HT-29 (cell line): ENCODE measurements around the gene SCN1B. TPM values are rescaled to one million over a fixed set of nuclear protein-coding genes. Genes with fewer than 3 reads are reported as not detected.
"Not testable (repeated sequence)": the region's sequence is repeated elsewhere in the genome, so short reads cannot be mapped to it uniquely, and the experiment has no call there.

Source experiments
- DNase-seq: peaks from one replicate; pipeline ENCODE4 v3.0.0-alpha.2; 2015; ENCODE audit warnings: low spot score
- total RNA-seq: library from RNA; depleted of rRNA; stranded (reverse); fragments of >200 nt; shearing (Covaris generic); gene quantifications from 2 replicates; pipeline ENCODE4 v1.2.3, GENCODE V29; 2014

The SCN1B gene
- total RNA-seq, 1 experiment from 2014 or later = 0.25 TPM

DNA sequence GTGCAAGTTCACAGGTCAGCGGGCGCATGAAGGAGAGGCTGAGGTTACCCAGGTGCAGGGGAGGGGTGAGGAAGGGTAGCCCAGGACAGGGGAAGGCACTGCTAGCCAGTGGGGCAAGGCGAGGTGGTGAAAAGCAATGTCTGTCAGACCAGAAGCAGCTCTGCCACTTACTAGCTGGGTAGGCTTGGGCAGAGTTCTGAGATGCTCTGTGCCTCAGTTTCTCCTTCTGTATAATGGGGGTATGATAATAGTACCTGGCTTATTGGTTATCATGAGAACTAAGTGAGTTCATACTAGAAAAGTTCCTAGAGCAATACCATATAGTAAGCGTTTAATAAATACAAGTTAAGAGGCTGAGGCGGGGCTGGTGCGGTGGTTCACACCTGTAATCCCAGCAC is 14.3 kb upstream of the SCN1B start:
- DNase-seq = no peak

DNA sequence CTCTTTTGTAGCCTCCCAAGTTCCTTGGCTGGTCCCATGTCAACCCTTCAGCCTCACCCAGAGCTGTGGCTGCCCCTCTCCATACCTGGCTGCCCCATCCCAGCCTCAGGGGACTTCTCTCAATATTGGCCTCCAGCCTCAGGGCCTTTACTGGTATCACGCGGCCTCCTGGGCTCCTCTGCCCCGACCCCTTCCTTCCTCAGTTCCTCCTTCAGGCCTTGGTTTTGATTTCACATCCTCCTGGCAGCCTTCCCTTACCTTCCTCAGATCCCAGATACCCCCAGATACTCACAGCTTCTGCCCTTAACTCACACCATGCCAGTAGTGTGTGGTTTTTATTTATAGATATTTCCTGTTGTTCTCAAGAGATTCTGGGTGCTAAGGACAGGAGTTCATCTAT is 12.8 kb upstream of the SCN1B start:
- no peak for DNase-seq

DNA sequence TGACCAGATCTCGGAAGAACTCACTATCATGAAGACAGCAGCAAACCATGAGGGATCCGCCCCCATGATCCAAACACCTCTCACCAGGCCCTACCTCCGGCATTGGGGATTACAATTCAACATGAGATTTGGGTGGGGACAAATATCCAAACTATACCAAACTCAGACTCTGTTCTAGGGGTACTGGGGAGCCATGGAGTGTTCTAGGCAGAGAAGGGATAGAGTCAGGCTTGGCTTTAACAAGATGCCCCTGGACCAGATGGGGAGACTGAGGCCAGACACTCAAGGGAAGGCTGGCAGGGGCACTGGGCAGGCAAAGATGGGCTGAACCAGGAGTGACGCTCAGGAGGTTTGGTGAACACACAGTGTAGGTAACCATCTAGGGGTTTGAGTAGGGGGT is 11.9 kb upstream of the SCN1B start:
- no peak for DNase-seq

DNA sequence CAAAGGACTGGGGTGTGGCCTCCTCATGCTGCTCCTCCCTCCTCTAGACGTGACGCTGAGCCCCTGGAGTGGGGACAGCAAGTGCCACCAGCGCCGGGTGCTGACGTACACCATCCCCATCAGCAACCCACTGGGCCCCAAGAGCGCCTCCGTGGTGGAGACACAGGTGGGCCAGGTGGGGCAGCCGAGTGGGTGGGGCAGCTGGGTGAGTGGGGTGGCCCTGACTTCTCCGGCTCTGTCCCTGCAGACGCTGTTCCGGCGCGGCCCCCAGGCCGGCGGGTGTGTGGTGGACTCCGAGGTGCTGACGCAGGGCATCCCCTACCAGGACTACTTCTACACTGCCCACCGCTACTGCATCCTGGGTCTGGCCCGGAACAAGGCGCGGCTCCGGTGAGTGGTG is 11.1 kb upstream of the SCN1B start:
- DNase-seq = no peak

DNA sequence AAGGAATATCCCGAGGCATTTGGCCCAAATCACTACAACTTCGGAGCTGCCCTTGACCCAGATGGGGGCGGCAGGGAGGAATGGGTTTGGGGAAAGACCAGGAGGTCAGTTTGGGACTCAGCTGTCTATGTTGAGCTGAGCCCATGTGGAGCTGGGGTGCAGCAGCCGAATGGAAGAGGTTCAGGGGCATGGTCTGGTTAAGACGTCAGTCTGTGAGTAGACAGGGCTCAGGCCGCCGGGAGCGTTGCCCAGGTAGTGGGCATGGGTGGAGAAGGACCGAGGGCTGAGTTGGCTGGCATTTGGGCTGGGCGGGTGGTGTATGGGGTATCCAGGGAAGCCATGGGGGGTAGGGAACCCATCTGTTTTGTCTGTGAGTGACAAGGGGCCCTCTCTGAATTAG is 9.3 kb upstream of the SCN1B start:
- no peak for DNase-seq

DNA sequence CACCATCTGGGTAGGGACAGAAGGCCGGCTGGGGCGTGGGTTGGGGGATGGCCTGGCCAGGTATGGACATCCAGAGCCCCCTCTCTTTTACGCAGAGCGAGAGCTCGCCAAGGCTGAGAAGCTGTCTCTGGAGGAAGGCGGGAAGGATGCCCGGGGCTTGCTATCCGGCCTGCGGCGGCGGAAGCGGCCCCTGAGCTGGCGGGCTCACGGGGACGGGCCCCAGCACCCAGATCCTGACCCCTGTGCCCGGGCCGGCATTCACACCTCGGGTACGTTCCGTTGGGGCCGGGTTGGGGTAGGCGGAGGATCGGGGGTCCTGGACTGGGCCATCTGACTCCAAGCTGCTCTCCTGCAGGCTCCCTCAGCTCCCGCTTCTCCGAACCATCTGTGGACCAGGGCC is 8.7 kb upstream of the SCN1B start:
- DNase-seq = no peak

DNA sequence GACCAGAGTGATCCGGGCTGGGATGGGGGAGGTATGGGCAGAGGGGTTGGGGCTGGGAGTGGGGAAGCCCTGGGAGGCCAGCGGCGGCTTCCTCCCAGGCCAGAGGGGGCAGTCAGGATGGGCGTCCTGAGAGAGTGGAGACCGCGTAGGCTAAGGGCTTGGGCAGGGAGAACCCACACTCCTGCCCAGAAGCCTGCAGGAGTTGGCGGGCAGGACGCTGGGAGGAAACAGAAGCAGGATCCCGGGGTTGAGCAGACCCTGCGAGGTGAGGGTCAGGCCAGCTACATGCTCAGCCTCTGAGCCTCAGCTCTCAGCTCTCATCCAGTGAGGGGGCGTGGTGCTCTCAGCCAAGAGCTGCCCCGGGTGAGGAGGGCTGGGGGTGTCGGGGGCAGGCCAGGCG is 7.8 kb upstream of the SCN1B start:
- no peak for DNase-seq

DNA sequence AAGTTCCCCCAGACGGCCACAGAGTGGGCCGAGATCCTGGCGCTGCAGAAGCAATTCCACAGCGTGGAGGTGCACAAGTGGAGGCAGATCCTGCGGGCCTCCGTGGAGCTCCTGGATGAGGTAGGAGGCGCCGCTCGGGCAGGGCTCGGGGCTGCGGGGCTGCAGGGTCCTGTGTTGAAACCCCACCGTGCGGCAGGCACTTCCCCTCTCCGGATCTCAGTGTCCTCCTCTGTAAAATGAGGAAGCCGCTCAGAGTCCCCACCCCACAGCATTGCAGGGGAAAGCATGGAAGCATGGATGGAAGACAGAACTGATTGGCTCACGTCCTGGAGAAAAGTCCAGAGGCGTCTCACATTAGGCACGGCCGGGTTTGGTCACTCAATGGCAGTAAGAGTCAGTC is 6.8 kb upstream of the SCN1B start:
- no peak for DNase-seq

DNA sequence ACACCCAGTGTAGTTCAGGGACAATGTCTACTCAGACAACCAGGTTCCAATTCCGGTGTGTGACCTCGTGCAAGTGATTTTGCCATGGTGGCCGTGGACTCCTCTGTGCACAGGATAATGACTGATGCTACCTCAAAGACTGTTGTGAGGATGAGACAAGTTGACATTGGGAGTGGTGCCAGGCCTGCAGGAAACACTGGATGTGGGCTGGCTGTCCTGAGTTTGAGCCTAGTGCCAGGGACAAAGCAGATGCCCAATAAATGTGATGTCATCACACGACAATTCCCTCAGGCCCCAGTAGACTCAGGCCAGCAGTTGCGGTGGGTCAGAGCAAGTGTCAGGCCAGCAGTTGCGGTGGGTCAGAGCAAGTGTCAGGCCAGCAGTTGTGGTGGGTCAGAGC is 6.2 kb upstream of the SCN1B start:
- DNase-seq = no peak

DNA sequence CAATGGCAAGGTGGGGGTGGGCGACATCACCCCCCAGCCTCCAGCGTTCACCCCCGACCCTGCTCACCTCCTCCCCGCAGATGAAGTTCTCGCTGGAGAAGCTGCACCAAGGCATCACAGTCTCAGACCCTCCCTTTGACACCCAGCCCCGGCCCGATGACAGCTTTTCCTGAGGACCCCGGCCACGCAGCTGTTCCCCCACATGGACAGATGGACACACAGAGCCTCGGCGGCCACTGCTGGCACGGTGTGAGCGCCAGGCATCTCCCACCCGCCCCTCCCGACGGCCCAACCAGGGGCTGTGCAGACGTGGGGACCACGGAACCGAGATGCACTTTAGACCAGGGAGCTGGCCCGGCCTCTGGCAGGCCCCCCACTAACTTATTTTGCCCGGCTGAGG is 4.3 kb upstream of the SCN1B start:
- no peak for DNase-seq

DNA sequence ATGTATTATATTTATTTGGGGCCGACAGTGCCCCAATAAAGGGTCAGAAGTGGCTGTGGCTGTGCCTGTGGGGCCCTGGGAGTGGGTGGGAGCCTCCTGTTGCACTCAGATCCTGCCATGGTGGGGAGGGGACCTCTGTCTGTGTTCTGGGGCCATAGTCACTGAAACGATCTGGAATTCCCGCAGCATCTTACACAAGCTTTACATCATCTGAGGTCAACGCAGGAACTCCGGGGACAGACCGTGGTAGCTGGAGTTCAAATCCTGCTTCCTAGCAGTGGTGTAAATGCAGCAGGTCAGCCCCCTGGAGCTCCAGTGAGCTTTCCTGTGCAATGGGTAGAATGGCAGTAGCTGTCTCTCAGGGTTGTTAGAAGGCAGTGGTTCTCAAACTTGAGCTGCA is 3.9 kb upstream of the SCN1B start:
- DNase-seq = no peak

DNA sequence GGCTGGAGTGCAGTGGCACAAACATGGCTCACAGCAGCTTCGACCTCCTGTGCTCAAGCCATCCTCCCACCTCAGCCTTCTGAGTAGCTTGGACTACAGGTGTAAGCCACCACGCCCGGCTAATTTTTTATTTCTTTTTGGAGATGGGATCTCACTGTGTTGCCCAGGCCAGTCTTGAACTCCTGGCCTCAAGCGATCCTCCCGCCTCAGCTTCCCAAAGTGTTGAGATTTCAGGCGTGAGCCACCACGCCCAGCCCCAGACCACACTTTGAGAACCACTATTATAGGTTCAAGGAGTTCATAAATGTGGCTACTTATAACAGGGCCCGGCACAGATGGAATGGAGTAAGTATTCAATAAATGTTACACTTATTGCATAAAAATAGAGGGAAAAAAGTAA is 3.3 kb upstream of the SCN1B start:
- no peak for DNase-seq

DNA sequence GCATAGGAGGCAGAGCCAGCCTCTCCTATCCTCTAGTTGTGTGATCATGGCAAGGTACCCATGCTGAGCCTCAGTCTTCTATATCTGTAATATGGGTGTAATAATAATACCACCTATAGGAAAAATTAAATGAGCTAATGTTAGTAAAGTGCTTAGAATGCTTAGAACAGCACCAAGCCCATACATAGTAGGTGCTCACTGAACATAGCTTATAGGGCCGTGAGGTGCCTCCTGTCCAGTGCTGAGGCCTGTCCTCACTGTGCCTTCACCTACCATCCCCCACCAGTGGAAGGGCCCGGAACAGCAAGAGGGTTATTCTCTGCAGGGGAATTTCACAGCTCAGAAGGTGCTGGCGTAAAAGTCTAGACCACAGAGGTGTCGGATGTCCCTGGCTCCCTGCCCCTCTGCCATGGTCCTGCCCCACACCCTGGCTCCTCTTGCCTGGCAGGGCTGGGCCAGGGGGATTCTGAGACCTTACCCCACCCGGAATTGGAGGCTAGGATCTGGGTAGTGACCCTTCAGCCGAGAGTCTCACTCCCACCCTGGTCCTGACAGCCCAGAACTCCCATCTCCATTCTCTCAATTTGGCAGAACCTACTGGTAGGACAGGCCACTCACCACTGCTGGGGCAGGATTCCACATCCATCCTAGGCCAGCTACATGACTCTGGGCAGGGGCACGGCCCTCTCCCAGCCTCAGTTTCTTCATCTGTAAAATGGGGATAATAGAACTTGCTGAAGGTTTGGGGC is 2.2 kb upstream of the SCN1B start:
- no peak for DNase-seq

DNA sequence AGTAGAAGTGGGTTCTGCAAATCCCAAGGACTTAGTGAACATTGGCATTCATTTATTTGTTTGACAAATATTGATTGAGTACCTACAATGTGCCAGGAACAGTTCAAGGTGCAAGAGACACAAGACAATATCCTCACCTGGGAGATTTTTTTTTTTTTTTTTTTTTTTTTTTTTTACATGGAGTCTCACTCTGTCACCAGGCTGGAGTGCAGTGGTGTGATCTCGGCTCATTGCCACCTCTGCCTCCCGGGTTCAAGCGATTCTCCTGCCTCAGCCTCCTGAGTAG is 1.7 kb upstream of the SCN1B start:
- DNase-seq = not testable (repeated sequence)

DNA sequence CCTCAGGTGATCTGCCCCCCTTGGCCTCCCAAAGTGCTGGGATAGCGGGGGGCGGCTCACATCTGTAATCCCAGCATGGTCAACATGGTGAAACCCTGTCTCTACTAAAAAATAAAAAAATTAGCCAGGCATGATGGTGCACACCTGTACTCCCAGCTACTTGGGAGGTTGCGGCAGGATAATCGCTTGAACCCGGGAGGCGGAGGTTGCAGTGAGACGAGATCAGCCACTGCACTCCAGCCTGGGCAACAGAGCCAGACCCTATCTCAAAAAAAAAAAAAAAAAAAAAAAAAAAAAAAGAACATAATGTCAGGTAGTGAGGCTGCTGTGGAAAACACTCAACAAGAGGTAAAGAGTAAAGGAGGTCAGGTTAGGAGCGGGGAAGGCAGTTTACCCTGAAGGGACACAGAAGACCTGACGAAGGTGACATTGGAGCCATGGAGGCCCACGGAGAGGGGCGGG is 964 bp upstream of the SCN1B start:
- not testable (repeated sequence) for DNase-seq

DNA sequence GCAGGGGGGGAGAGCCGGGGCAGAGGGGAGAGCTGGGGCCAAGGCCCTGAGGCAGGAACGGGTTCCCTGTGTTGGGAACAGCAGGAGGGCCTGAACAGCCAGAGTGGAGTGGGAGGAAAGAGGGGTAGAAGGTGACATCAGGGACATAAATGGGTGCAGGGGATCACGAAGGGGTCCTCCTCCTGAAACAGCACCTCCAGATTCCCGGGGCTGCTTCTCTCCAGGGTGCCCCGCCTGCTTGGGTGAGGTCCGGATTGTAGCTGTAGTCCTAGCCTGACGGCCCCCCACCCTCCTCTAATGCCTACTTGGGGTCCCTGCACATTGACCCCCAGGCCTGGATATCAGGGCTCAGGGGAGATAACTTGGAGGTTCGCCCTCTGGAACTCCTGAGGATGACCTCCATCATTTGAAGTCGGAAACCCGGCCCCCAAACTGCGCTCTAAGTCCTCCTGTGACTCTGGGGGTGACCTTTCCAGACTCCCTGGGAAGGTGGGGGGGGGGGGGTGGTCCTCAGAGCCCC is 473 bp upstream of the SCN1B start:
- DNase-seq = no peak

DNA sequence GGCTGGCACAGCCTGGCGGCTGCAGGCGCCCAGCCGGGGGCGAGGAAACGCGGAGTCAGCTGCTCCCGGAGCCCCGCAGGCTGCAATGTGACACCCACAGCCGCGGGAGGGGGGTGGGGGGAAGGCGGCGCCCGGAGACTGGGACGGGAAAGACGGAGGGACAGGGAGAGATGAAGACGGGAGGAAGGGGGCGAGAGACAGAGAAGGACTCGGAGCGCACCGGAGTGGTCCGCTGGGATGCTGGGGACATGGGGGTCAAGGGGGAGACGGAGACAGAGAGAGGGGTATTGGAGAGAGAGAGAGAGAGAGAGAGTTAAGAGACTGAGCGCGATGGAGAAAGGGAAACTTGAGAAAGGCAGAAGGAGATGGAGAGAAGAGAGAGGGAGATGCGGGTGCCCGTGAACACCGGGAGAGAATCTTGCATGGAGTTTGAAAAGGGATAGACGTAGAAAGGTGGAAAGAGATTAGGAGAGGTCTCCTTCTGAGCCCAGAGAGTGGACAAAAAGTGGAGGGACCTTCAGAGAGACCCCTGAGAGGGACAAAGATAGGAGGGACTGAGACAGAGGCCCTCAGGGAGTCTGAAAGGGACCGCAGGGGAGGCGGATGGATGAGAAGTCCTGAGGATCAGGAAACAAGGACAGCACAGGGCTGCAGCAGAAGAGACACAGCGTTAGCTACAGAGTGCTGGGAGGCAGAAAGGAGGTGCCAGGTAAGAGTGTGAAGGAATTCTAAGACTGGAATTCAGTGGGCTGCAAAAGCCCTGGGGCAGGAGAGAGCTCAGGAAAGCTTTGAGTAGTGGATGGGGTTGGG is 1.0 kb downstream of the SCN1B start:
- no peak for DNase-seq

DNA sequence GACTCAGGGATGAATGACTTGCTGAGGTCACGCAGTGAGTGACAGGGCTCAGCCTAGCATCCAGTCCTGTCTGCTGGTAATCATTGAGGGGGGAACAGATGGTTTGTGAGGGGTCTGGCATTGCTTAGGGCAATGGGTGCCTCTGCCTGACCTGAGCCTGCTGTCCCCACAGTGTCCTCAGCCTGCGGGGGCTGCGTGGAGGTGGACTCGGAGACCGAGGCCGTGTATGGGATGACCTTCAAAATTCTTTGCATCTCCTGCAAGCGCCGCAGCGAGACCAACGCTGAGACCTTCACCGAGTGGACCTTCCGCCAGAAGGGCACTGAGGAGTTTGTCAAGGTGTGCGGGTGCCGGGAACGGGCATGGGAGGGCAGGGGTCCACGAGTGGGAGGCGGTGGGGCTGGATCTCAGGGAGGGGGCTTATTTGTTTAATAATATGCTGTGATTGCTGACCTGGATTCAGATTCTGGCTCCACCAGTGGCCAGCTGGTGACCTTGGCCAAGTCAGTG is 2.1 kb downstream of the SCN1B start:
- DNase-seq = no peak

DNA sequence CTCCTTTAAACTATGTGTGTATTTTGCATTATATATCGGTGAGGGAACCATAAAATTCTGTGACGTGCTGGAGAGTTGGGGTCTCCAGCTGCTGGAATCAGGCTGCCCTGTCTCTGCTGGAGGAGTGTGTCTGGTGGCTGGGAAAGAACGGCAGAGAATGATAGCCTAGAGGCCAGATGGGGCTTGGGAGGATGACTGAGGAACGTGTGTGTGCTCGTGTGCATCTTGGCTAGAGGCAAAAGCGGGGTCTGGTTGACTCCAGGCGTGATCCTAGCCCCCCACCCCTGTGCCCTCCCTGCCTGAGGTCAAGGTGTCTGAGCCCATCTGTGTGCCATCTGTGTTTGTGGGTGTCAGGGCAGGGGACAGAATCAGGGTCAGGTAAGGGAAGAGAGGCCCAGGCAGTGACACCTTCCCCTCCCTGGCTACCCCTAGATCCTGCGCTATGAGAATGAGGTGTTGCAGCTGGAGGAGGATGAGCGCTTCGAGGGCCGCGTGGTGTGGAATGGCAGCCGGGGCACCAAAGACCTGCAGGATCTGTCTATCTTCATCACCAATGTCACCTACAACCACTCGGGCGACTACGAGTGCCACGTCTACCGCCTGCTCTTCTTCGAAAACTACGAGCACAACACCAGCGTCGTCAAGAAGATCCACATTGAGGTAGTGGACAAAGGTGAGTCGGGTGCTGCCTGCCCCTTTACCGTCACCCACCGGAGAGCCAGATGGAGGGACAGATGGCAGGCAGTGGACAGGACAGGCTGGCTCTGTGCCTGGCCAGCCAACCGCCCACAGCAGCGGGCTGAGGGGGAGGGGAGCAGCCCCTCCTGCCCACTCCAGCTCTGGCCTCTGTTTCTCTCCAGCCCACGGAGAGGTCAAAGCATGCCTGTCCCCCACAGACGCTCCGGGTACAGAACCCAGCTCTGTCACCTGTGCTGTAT is 3.1 kb downstream of the SCN1B start:
- no peak for DNase-seq

DNA sequence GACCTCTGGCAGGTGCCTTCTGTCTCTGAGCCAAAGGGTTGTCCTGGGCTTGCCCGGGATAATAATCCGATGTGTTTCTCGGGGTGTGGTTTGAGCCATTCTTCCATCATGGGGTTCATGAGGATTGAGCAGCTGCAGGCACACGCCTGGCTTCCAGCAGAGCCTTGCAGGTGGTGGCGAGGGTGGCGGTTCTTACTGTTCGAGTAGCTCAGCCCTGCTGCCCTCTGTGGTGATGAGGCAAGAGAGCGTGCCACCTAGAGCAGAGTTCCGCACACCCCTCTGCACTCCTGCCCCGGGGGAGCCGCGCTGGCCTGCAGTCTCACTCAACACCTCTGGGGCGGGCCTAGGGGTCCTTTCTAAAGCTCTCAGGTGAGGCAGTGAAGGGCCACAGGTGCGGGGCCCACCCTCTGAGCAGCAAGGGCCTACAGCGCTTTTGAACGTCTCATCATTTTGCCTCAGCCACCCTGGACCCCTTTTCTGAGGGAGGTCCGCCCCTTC is 3.8 kb downstream of the SCN1B start:
- no peak for DNase-seq

DNA sequence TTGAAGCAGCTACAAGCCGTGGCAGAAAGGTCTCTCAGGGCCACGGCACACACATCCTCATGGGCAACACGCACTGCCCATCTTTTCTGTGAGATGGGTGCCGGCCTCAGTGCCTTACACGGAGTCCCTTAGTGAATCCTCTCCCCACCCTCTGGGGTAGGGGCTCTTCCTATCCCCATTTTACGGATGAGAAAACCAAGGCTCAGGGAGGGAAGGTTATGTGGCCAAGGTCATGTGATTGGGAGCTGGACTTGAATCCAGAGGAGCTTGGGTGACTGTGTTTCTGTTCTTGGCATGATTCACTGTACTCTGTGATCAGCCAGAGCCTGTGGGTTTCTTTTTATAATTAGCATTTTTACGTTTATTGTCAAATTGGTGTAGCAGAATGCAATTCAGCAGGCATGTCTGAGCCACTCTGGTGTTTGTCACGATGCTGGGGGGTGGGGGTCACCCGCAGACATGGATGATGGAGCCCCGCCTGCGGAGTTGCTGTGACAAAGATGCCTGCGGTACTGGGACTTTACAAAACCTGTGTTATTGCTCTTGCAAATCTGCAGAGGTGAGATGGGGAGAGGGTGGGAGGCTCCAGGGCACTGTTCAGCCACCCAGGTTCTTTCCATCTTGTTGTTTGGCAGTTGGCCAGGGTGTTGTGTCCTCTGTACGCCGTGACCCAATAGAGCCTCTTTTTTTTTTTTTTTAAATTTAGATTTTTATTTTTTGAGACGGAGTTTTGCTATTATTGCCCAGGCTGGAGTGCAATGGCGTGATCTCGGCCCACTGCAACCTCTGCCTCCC is 4.5 kb downstream of the SCN1B start:
- DNase-seq = no peak
